Activated T-helper 1 cell treated with Interleukin-2 at 50 U/mL for 16 hours (primary cell): ENCODE results near the gene AIMP1.
"Not testable (repeated sequence)": the region's sequence is repeated elsewhere in the genome, so short reads cannot be mapped to it uniquely, and the experiment has no call there.

ENCODE experiments used
- DNase-seq: peaks from one replicate; pipeline ENCODE4 v3.0.0-alpha.2; 2020; ENCODE audit warnings: low read depth

Gene AIMP1

DNA sequence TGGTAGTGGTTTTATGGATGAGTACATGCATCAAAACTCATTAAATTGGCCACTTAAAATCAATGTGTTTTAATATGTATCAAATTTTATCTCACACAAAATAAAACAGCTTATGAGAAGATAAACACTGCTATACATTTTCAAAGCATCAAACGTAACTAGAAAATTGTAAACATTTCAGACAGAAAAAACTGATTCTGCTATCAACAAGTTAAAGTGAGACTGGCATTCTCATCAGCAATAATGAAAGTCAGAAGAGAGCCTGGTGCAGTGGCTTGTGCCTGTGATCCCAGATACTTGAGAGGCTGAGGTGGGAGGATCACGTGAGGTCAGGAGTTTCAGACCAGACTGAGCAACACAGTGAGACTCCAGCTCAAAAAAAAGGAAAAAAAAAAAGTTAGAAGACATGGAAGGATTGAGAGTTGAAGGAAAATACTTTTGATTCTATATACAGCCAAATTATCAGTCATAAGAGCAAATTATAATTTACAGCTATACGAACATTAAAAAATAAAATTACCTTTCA is 3.3 kb upstream of the AIMP1 start:
- DNase-seq, result no peak

DNA sequence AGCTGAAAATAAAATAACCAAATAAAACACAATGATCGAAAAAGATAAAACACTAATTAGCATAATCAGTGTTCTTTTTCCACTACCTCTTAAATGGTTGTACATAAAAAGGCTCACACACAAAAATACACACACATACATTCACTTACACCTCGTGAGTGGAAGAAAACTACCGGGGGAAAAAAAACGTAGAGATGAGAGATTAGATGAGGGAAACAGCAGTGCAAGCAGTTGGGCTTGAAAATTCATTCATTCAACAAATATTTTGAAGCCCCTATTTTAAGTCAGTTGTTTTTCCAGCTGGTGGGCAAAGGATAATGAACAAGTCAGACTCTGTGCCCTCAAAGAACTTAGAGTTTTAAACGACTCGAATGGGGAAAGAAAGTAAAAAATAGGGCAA is 1.4 kb upstream of the AIMP1 start:
- DNase-seq, result no peak

DNA sequence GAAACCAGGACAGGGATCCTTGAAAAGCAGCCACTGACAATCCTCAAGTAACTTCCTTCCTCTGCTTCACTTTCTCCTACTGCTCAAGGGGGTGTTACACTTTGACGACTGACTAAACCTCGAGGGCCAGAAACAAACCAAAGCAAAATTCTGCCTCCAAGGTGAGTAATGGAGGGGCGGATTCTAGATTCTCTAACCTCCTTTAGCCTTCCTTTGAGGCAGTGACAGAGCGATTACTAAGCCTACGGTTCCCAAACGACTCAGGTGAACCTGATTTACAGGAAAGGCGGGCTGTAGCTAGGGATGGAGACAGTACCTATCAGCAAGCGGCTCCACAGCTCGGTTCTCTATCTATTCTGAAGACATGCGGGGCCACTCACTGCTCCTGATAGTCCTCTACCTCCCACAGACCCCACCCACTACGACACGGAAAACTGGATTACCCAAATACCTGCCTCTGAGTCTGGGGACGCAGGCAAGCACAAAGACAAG is 828 bp upstream of the AIMP1 start:
- no peak for DNase-seq

DNA sequence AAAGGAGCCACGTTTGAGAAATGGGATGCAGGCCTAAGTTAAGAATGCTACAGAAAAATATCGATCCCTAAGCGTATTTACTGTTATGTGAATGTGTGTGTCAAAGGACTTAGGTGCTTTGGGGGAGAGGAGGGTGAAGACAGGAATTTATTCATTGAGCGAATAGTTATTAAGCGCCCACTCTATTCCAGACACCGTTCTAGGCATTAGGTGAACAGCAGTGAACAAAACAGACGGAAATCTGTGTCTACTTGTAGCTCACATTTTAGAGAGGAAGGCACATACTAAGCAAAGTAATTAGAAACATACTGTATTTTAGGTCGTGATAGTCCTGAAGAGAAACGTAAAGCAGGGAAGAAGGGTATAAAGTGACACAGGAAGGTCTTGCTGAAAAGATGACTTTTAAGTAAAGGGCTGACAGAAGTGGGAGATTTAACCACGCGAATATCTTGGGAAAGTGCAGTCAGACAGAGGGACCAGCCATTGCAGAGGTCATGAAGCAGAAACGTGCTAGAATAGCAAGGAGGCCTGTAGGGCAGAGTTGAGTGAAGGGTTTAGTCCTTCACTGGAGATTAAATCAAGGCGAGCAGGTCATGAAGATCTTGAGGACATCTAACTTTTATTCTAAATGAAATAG is 541 bp downstream of the AIMP1 start:
- no peak for DNase-seq

DNA sequence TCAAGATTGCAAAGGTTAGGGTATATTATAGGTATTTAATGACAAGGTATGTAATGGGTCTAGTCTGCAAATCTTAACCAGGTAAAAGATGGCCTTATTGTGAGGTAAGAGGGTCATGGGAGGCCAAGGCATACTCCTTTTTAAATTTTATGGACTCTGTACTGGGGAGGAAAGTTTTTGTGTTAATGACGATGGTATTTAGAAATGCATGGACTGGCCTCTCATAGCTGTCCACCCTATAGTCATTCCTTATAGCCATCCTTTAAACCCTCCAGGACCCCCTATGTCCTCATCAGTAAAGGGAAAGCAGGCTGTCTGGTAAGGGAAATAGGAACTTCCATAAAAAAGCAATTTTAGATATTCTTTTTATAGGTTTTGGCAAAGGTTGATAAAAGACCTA is 1.5 kb downstream of the AIMP1 start:
- DNase-seq, result no peak

DNA sequence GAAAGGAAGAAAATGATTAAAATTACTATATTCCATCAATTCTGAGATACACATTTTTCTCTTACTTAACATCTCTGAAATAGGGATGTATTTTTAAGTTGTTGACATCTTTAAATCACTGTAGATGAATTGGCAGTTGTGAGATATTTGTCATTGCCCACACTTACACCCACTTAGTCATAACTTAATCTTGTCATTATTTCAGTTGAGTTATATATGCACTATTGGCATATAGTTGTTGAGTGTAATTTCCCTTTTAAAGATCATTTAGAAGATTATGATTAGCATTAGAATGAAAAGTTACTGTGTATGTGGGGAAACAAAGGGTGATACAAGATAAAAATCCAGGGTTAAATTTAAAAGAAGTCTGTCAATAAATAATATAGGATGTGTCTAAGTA is 2.2 kb downstream of the AIMP1 start:
- DNase-seq, result no peak

DNA sequence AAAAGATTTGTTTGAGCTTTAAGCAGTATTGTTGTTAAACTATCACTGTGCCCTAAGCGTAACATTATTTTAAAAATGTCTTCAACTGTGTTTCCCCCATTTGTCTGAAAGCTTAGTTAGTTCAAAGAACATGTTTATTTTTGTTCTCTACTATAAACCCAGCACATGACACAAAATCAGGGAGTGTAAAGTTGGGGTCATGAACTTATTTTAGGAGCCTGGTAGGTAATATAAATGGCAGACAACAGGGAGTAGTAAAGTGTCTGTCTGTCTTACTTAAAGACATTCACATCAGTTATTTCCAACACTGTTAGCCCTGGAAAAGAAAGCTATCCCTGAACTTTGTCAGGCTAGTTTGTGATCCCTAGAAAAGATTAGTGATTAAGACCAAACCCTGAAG is 3.9 kb downstream of the AIMP1 start:
- no peak for DNase-seq

DNA sequence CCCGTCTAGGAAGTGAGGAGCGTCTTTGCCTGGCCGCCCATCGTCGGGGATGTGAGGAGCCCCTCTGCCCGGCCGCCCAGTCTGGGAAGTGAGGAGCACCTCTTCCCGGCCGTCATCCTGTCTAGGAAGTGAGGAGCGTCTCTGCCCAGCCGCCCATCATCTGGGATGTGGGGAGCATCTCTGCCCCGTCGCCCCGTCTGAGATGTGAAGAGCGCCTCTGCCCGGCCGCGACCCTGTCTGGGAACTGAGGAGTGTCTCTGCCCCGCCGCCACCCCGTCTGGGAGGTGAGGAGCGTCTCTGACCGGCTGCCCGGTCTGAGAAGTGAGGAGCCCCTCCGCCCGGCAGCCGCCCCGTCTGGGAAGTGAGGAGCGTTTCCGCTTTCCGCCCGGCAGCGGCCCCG is 4.8 kb downstream of the AIMP1 start:
- DNase-seq, result not testable (repeated sequence)

DNA sequence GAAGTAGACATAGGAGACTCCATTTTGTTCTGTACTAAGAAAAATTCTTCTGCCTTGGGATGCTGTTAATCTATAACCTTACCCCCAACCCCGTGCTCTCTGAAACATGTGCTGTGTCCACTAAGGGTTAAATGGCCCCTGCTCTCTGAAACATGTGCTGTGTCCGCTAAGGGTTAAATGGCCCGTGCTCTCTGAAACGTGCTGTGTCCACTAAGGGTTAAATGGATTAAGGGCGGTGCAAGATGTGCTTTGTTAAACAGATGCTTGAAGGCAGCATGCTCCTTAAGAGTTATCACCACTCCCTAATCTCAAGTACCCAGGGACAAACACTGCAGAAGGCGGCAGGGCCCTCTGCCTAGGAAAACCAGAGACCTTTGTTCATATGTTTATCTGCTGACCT is 5.5 kb downstream of the AIMP1 start:
- DNase-seq, result not testable (repeated sequence)

DNA sequence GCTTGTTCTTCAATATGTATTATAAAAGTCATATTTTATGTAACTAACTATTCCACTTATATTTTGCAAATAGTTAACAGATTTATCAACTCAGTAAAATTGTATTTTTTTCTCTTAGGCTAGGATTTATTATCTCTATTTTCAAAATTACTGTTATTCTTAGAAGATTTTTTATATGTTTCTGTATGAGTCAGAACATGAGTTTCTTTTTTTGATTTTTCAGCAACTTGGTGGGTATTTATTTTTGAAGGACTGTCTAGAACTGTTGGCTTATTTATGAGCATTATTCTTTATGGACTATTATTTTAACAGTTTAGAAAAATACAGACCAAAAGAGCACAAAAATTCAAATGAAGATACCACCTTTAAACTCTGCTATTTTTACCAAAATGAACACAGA is 6.8 kb downstream of the AIMP1 start:
- DNase-seq, result no peak

DNA sequence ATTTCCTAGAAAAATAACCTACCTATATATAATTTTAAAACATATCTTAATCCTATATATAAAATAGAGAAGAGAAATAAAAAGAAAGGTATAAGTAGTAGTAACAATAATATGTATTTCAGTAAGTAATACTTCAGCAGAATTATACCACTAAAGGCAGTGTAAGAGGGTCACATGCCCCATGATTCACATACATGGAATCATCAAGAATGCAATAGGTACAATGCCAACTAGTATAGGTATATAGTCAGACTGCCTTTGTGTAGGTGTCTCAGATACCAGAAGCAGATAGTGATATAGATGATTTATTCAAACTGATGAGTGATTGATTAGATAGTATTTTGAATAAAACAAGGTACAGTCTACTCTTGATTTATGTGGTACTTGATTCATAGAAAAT is 9.4 kb downstream of the AIMP1 start:
- DNase-seq, result no peak

DNA sequence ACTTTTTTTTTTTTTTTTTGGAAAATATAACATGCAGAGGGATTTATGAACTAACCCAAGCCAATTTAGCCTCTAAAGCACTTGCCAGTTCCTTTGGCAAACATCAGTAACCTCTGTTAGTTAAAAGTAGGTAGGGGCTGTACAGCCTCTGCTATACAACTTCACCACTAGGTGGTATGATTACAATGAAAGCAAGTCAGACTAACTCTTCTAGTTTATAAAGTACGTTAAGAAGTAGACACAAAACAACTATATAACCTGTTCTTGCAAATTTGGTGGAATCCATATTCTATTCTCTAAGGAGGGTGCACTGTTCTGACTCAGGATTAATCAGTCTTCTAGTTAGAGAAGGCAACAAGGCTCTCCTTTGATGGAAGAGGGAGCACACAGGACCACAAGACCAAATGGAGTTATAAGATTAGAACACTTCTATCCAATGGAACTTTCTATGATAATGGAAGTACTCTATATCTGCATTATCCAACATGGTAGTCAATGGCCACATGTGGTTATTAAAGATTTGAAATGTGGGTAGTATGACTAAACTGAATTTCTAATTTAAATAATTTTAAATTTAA is 12.8 kb downstream of the AIMP1 start:
- DNase-seq, result no peak

DNA sequence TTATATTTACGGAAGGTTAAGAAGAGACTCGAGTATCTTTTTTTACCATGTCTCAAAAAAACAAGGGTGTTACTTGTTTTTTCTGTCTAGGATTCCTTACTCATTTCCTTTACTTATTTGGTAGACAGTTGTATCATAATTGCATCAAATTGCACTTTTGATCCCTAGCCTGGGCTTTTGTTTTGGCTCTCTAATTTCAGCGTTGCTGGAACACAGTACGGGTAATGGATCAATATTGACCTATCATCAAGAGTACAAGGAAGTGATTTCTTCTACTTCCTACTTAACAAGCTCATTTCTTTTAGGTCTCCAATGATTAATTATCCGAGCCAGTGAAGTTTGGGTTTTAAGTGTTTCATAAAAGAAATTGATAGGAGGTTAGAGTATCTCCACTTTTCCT is 16.8 kb downstream of the AIMP1 start:
- DNase-seq, result no peak

DNA sequence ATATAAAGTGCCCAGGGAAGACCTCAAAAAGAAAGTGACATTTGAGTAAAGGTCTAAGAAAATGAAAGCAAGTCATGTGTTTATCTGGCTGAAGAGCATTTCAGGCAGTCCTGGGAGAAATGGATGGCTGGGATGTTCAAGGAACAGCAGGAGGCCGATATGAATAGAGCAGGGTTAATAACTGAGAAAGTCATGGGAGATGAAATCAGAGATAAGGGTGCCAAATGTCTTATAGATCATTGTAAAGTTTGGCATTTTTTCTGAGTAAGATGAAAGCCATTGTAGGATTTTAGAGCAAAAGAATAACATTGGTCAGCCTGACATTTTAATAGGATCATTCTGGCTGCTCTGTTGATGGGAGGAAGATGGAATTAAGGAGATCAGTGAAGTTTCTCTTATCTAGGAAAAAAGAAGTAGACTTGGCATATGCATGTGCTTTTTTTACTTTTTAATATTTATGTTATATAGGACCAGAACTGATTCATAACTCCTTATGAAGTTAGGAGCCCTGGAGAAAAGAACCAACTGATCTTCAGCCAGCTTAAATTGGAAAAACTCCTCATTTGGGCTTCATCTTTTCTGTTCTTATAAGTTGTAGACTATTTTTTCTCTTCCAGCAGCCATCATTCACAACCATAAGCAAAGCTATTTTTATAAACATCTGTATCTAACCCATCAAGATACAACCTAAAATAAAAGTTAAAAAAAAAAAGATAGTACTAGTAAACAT is 18.6 kb downstream of the AIMP1 start:
- DNase-seq, result no peak

DNA sequence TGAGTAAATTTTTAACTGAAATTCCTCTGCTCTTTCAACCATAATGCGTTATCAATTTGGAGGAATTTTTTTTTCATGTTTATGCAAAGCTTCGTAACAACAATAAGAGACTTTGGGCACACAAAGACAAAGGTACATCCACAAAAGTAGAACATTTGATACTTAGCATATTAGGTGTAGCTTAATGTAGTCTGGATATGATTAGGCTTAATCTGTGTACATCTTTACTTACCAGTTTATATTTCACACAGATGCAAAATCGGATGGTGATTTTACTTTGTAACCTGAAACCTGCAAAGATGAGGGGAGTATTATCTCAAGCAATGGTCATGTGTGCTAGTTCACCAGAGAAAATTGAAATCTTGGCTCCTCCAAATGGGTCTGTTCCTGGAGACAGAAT is 20.3 kb downstream of the AIMP1 start:
- DNase-seq, result no peak

DNA sequence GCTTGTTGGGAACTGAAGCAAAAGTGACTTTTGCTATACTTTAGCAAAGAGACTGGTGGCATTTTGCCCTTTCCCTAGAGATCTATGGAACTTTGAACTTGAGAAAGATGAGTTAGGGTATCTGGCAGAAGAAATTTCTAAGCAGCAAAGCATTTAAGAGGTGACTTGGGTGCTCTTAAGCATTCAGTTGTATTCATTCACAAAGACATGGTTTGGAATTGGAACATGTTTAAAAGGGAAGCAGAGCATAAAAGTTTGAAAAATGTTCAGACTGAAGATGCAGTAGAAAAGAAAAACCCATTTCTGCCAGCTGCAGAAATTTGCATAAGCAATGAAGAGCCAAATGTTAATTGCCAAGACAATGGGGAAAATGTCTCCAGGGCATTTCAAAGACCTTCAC is 21.6 kb downstream of the AIMP1 start:
- no peak for DNase-seq

DNA sequence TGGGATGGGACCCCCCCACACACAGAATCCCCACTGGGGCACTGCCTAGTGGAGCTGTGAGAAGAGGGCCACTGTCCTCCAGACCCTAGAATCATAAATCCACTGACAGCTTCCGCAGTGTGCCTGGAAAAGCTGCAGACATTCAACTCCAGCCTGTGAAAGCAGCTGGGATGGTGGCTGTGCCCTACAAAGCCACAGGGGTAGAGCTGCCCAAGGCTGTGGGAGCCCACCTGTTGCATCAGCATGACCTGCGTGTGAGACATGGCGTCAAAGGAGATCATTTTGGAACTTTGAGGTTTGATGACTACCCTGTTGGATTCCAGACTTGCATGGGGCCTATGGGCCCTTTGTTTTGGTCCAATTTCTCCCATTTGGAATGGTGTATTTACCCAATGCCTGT is 22.3 kb downstream of the AIMP1 start:
- no peak for DNase-seq

DNA sequence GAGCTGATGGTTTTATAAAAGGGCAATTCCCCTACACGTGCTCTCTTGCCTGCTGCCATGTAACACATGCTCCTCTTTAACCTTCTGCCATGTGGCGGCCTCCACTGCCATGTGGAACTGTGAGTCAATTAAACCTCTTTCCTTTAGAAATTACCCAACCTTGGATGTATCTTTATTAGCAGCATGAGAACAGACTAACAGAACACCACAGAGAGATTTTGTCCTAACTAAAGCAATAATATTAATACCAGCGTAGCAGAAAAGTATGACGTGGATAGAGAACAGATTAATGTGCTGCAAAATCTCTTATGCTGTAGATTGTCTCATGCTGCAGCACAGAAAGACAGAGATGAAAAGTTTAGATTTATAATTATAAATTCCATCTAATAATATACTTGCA is 23.1 kb downstream of the AIMP1 start:
- no peak for DNase-seq

DNA sequence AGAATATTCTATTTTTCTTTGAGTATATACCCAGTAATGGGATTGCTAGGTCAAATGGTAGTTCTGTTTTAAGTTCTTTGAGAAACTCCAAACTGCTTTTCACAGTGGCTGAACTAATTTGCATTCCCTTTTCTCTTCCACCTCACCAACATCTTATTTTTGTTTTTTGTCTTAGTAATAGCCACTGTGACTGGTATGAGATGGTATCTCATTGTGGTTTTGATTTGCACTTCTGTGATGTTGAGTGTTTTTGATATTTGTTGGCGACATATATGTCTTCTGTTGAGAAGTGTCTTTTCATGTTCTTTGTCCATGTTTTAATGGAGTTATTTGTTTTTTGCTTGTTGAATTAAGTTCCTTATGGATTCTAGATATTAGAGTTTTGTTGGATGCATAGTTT is 24.4 kb downstream of the AIMP1 start:
- DNase-seq, result no peak

DNA sequence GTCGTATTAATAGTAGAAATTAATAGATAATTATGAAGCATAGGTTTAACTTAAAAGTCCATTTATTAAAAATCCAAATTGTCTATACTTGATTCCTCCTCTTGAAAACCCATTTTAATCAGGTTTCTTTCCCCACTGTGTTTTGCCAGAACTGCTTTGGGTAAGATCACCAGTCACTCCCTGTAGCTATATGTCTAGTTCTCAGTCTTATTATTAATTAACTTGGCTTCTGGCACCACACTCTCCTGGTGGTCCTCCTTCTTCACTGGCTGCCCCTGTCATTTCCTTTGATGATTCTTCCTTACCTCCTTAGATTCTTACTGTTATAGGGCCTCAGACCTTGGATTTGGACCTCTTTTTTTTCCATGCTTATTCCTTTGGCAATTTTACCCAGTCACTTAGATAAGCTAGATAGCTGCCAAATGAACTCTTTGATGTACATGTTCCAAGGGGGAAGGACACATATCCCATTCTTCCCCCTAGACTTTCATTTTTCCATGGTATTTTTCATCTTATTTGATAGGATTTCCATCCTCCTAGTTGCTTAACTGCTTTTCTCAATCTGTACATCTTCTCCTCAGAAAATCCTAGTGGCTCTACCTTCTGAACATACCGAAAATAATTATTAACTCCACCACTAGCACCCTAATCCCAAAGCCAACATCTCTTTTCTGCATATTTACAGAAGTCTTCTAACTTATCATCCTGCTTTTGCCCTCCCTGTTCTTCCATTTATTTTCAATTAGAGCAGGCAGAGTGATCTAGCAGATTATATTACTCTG is 27.7 kb downstream of the AIMP1 start:
- no peak for DNase-seq

DNA sequence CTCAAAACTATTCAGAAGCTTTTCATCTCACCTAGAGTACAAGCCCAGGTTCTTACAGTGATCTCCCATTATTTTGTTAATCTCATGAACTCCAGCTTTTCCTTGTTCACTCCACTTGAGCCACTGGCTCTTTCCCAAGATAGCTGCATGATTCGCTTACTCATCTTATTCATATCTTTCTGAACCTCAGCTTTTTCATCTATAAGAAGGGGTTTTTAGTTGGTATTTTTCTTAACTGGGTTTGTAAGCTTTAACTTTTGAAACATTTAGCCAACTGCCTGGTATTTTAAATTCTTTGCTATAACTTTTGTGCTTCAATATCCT is 28.3 kb downstream of the AIMP1 start:
- DNase-seq, result no peak

DNA sequence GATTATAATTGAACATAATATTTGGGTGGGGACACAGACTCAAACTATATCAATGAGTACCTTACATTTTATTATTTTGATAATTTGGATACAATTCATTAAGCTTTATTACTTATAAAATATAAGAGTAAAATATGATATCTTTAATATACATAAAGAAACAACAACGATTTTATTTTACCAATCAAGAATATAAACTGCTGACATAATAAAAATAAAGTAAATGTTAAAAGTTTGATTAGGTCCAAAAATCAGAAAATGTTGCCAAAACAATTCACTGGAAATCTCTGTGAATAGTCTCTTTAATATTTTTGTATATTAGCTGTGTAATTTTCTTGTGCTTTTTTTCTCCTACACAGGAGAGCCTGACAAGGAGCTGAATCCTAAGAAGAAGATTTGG is 30.8 kb downstream of the AIMP1 start:
- DNase-seq, result no peak

DNA sequence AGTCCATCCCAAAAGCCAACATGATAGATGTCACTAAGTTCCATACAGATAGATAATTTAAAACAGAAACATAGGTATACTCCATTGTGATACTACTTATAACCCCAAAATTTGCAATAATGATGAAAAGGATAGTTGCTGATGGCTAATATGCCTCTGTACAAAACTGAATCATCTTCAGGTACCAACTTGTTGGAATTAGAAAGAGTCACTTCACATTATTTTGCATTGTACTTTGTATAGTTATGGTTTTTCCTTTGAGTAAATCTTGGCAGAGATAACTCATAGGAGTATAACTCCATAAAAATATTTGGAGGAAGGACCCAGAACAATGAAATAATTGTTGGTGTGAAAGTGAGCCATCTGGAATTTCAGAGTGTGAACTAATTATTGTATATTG is 34.7 kb downstream of the AIMP1 start:
- DNase-seq, result no peak
